ENCODE data around the gene VTI1B.
"Not testable (repeated sequence)": the region's sequence is repeated elsewhere in the genome, so short reads cannot be mapped to it uniquely, and the experiment has no call there.

Gene VTI1B

GRCh38 chr14:67630186-67630585 is 44.2 kb downstream of the VTI1B start:
- DNase-seq (ENCODE audit: low spot score): no peak

- DNase-seq (ENCODE audit: low spot score): no peak
These were observed 46.9 kb downstream of the VTI1B start for GRCh38 chr14:67627519-67627918.

GRCh38 chr14:67626131-67626530 is 48.3 kb downstream of the VTI1B start:
- not testable (repeated sequence) for DNase-seq (ENCODE audit: low spot score)

GRCh38 chr14:67623114-67623513 is 51.3 kb downstream of the VTI1B start:
- peak; percentile 8 for DNase-seq (ENCODE audit: low spot score)

- DNase-seq (ENCODE audit: low spot score): peak; percentile 81
These were observed 51.8 kb downstream of the VTI1B start for GRCh38 chr14:67622675-67623074.

- DNase-seq (ENCODE audit: low spot score): peak; percentile 7
These were observed 54.1 kb downstream of the VTI1B start for GRCh38 chr14:67620217-67620785.

GRCh38 chr14:67619446-67620216 is 54.8 kb downstream of the VTI1B start, which contains the start of gene ARG2:
Gene ARG2, plus strand, starts transcription at chr14:67619920. Its CDS starts 58 bp downstream, at chr14:67619978.
- DNase-seq (ENCODE audit: low spot score): peak; percentile 91

GRCh38 chr14:67618617-67619063 is 55.8 kb downstream of the VTI1B start:
- DNase-seq (ENCODE audit: low spot score): peak; percentile 72

GRCh38 chr14:67610491-67610890 is 63.9 kb downstream of the VTI1B start:
- DNase-seq (ENCODE audit: low spot score): no peak

GRCh38 chr14:67609642-67610310 is 64.7 kb downstream of the VTI1B start:
- DNase-seq (ENCODE audit: low spot score): no peak

GRCh38 chr14:67607646-67608045 is 66.8 kb downstream of the VTI1B start:
- DNase-seq (ENCODE audit: low spot score): no peak

- DNase-seq (ENCODE audit: low spot score): no peak
These were observed 71.4 kb downstream of the VTI1B start for GRCh38 chr14:67602995-67603545.

- DNase-seq (ENCODE audit: low spot score): no peak
These were observed 72.4 kb downstream of the VTI1B start for GRCh38 chr14:67602076-67602475.

GRCh38 chr14:67600562-67600974 is 73.9 kb downstream of the VTI1B start:
- DNase-seq (ENCODE audit: low spot score): not testable (repeated sequence)

- peak; percentile 90 for DNase-seq (ENCODE audit: low spot score)
These were observed 74.5 kb downstream of the VTI1B start, which contains the start of gene PIGH for GRCh38 chr14:67599698-67600561. Gene PIGH, minus strand, starts transcription at chr14:67600268. Its CDS starts 65 bp downstream, at chr14:67600203.
